SK-N-SH (cell line): ENCODE measurements around the gene TNRC6B. TPM values are rescaled to one million over a fixed set of nuclear protein-coding genes. Genes with fewer than 3 reads are reported as not detected.

Experiments
- CTCF ChIA-PET: fragments of 300-600, 350-600 bp; formaldehyde crosslinking; extraction: SDS; loops from one replicate; lab custom pipeline; 2021; lab: Yijun Ruan, JAX
- POLR2A ChIA-PET: fragments of 350-600 bp; sonication (Branson Sonifier 250); formaldehyde crosslinking; extraction: SDS; loops from one replicate; lab custom pipeline; 2020; ENCODE audit warnings: antibody characterized with exemption, inconsistent platforms; lab: Yijun Ruan, JAX
- DNase-seq: peaks from one replicate; pipeline ENCODE4 v3.0.0; 2012
- H2AFZ ChIP-seq: fragments of 200-600 bp; sonication (generic); 2 replicates; pipeline ENCODE4 v1.8.1; 2016; ENCODE audit warnings: antibody characterized with exemption, mild to moderate bottlenecking, low read depth
- H3F3A ChIP-seq: fragments of 200-600 bp; sonication (generic); replicated peaks from 2 replicates; pipeline ENCODE3; 2016; ENCODE audit warnings: antibody characterized with exemption, mild to moderate bottlenecking; ENCODE audit not compliant: insufficient read depth
- H3K27ac ChIP-seq, 2 experiments: fragments of 200-500 bp in 1 of 2; fragments of 200-600 bp in 1 of 2; sonication (Bioruptor generic) in 1 of 2; sonication (generic), shearing (Covaris generic) in 1 of 2; 2 replicates each; pipeline versions ENCODE4 v1.5.1 to v1.6.1; 2014 to 2016; ENCODE audit warnings: low read depth in 2 of 2, inconsistent platforms in 1 of 2, low read length in 1 of 2, mild to moderate bottlenecking in 1 of 2, mixed read lengths in 1 of 2
- H3K27me3 ChIP-seq: fragments of 200-600 bp; sonication (generic), shearing (Covaris generic); 2 replicates; pipeline ENCODE4 v1.6.1; 2016; ENCODE audit warnings: mixed run types; ENCODE audit not compliant: insufficient read depth
- H3K36me3 ChIP-seq, 2 experiments: fragments of 200-500 bp in 1 of 2; fragments of 200-600 bp in 1 of 2; sonication (Bioruptor generic) in 1 of 2; sonication (generic) in 1 of 2; replicated peaks in 1 of 2; 2 replicates each; pipeline versions ENCODE3 to v1.5.1; 2014 to 2016; ENCODE audit warnings: low read length in 1 of 2, mild to moderate bottlenecking in 1 of 2; ENCODE audit not compliant: insufficient read depth in 2 of 2, control insufficient read depth in 1 of 2
- H3K4me1 ChIP-seq, 2 experiments: fragments of 200-500 bp in 1 of 2; fragments of 200-600 bp in 1 of 2; sonication (Bioruptor generic) in 1 of 2; sonication (generic), shearing (Covaris generic) in 1 of 2; 2 replicates each; pipeline versions ENCODE4 v1.5.1 to v1.6.1; 2014 to 2016; ENCODE audit warnings: low read depth in 1 of 2, low read length in 1 of 2, mixed run types in 1 of 2; ENCODE audit not compliant: insufficient read depth in 2 of 2, control insufficient read depth in 1 of 2
- H3K4me2 ChIP-seq: fragments of 200-600 bp; sonication (generic), shearing (Covaris generic); 2 replicates; pipeline ENCODE4 v1.6.1; 2017; ENCODE audit warnings: mixed run types
- H3K4me3 ChIP-seq, 2 experiments: fragments of 200-500 bp in 1 of 2; fragments of 200-600 bp in 1 of 2; sonication (Bioruptor generic) in 1 of 2; sonication (generic), shearing (Covaris generic) in 1 of 2; 2 replicates each; pipeline versions ENCODE4 v1.5.1 to v1.8.1; 2014 to 2016; ENCODE audit warnings: low read depth in 2 of 2, inconsistent platforms in 1 of 2, low read length in 1 of 2, mild to moderate bottlenecking in 1 of 2, mixed read lengths in 1 of 2, moderate library complexity in 1 of 2
- H3K79me2 ChIP-seq: fragments of 200-600 bp; sonication (generic); 2 replicates; pipeline ENCODE4 v1.8.1; 2017; ENCODE audit warnings: mild to moderate bottlenecking; ENCODE audit not compliant: insufficient read depth
- H3K9ac ChIP-seq: fragments of 200-600 bp; sonication (generic); 2 replicates; pipeline ENCODE4 v1.6.1; 2017; ENCODE audit warnings: mixed run types
- H3K9me2 ChIP-seq: fragments of 200-600 bp; sonication (generic); 2 replicates; pipeline ENCODE4 v1.6.1; 2017; ENCODE audit warnings: mixed run types
- H3K9me3 ChIP-seq: fragments of 200-600 bp; sonication (generic); 2 replicates; pipeline ENCODE4 v1.6.1; 2017; ENCODE audit warnings: mixed run types, mild to moderate bottlenecking, moderate library complexity
- H4K20me1 ChIP-seq: fragments of 200-600 bp; sonication (generic); 2 replicates; pipeline ENCODE4 v1.6.1; 2017; ENCODE audit warnings: mild to moderate bottlenecking, mixed run types; ENCODE audit not compliant: insufficient read depth
- CHD2 ChIP-seq: fragments of 150-350 bp; IDR thresholded peaks from 2 replicates; pipeline ENCODE4 v1.6.1; 2018; ENCODE audit warnings: low read length; ENCODE audit not compliant: partially characterized antibody
- ELF1 ChIP-seq: IDR thresholded peaks from 2 replicates; pipeline ENCODE4 v1.4.0; 2012
- FOXJ3 ChIP-seq: sonication (generic); formaldehyde crosslinking; IDR thresholded peaks from 2 replicates; pipeline ENCODE4 v1.5.1; 2020; ENCODE audit warnings: mild to moderate bottlenecking, missing genetic modification reagents
- FOXM1 ChIP-seq: IDR thresholded peaks from 2 replicates; pipeline ENCODE4 v1.4.0; 2012; ENCODE audit warnings: low read depth, mild to moderate bottlenecking
- GABPA ChIP-seq: IDR thresholded peaks from 2 replicates; pipeline ENCODE4 v1.4.0; 2012; ENCODE audit warnings: low read depth, mild to moderate bottlenecking
- JUND ChIP-seq: IDR thresholded peaks from 2 replicates; pipeline ENCODE4 v1.4.0; 2012
- MXI1 ChIP-seq: IDR thresholded peaks from 2 replicates; pipeline ENCODE4 v1.6.1; 2012; ENCODE audit warnings: mild to moderate bottlenecking, low read depth, low read length, improper control_type of control experiment
- NFIC ChIP-seq: IDR thresholded peaks from 2 replicates; pipeline ENCODE4 v1.4.0; 2012; ENCODE audit warnings: borderline replicate concordance
- RAD21 ChIP-seq: IDR thresholded peaks from 2 replicates; pipeline ENCODE4 v1.6.1; 2012; ENCODE audit warnings: mild to moderate bottlenecking, low read length
- REST ChIP-seq: IDR thresholded peaks from 2 replicates; pipeline ENCODE4 v1.6.1; 2012; ENCODE audit warnings: mild to moderate bottlenecking, low read depth, low read length, moderate library complexity
- RFX5 ChIP-seq: IDR thresholded peaks from 2 replicates; pipeline ENCODE4 v1.6.1; 2012; ENCODE audit warnings: mild to moderate bottlenecking, improper control_type of control experiment, low read length
- SIN3A ChIP-seq: IDR thresholded peaks from 2 replicates; pipeline ENCODE4 v1.6.1; 2012; ENCODE audit warnings: low read depth, mild to moderate bottlenecking, low read length, moderate library complexity, borderline replicate concordance
- SMC3 ChIP-seq: IDR thresholded peaks from 2 replicates; pipeline ENCODE4 v1.6.1; 2012; ENCODE audit warnings: low read depth, low read length, improper control_type of control experiment
- TAF1 ChIP-seq: IDR thresholded peaks from 2 replicates; pipeline ENCODE4 v1.6.1; 2012; ENCODE audit warnings: low read depth, mild to moderate bottlenecking, low read length, moderate library complexity, borderline replicate concordance
- TCF12 ChIP-seq: IDR thresholded peaks from 2 replicates; pipeline ENCODE4 v1.4.0; 2012
- USF1 ChIP-seq: IDR thresholded peaks from 2 replicates; pipeline ENCODE4 v1.4.0; 2012; ENCODE audit warnings: low read depth, borderline replicate concordance
- ZBTB33 ChIP-seq: IDR thresholded peaks from 2 replicates; pipeline ENCODE4 v1.4.0; 2012; ENCODE audit warnings: low read depth, borderline replicate concordance
- polyA plus RNA-seq, 3 experiments: library from polyadenylated mRNA; depleted of rRNA; stranded (reverse); fragments of >200 nt; gene quantifications; 2 replicates each; pipeline ENCODE4 v1.2.3, GENCODE V29; 2012
- TF ChIP-seq, protein P1 (sequence below): IDR thresholded peaks from 2 replicates; pipeline ENCODE4 v1.4.0; 2012; ENCODE audit warnings: low read depth
- TF ChIP-seq, protein P2 (sequence below): fragments of 150-350 bp; IDR thresholded peaks from 2 replicates; pipeline ENCODE4 v1.6.1; 2017; ENCODE audit warnings: antibody characterized with exemption, low read length, low read depth, borderline replicate concordance

TNRC6B gene
- polyA plus RNA-seq, 1 of the 3 experiments (the other 2 are of a cell fraction), result 1.2 TPM

- Histone ChIP-seq H3K36me3 (no peaks in the 10 kb centered on the region), H3K4me3 (no peak overlapping the region), H3K27ac (no peak overlapping the region), H3K9ac (no peak overlapping the region), H4K20me1 (peaks cover 10% of the 10 kb centered on the region; the same call in 1 of the 2 replicates), H3K27me3 (no peaks in the 10 kb centered on the region), H3F3A (no peaks in the 10 kb centered on the region), H3K4me1 (no peaks in the 10 kb centered on the region), H2AFZ (no peak overlapping the region), H3K4me2 (no peak overlapping the region), H3K79me2 (peaks cover 36% of the 10 kb centered on the region), H3K9me3 (no peaks in the 10 kb centered on the region), H3K9me2 (no peaks in the 10 kb centered on the region)
- no peak for TF ChIP-seq FOXM1
- no peak for TF ChIP-seq ELF1
- TF ChIP-seq USF1, result no peak
- TF ChIP-seq TCF12, result no peak
- no peak for TF ChIP-seq SMC3
- TF ChIP-seq GABPA, result no peak
- TF ChIP-seq ZBTB33, result no peak
- no peak for TF ChIP-seq SIN3A
- no peak for TF ChIP-seq TAF1
- TF ChIP-seq RAD21, result no peak
- TF ChIP-seq NFIC, result no peak
- no peak for TF ChIP-seq FOXJ3
- no peak for TF ChIP-seq RFX5
- TF ChIP-seq, protein P1, sequence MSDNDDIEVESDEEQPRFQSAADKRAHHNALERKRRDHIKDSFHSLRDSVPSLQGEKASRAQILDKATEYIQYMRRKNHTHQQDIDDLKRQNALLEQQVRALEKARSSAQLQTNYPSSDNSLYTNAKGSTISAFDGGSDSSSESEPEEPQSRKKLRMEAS, result no peak
- TF ChIP-seq JUND, result no peak
- TF ChIP-seq CHD2, result no peak
- no peak for TF ChIP-seq REST
- TF ChIP-seq MXI1, result no peak
- TF ChIP-seq, protein P2, sequence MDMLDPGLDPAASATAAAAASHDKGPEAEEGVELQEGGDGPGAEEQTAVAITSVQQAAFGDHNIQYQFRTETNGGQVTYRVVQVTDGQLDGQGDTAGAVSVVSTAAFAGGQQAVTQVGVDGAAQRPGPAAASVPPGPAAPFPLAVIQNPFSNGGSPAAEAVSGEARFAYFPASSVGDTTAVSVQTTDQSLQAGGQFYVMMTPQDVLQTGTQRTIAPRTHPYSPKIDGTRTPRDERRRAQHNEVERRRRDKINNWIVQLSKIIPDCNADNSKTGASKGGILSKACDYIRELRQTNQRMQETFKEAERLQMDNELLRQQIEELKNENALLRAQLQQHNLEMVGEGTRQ, result no peak
- CTCF ChIA-PET, result no interaction called here
- POLR2A ChIA-PET, result no interaction called here
- no peak for DNase-seq
Measured at GRCh38 chr22:40226620-40227019, 48.9 kb downstream of the TNRC6B start.
